GM19463 (cell line): ENCODE data around the gene PROM1.

Source experiments
- ATAC-seq: cut with Tn5 transposase; IDR thresholded peaks from one replicate; pipeline ENCODE4 v1.9.1; 2021; ENCODE audit warnings: mild to moderate bottlenecking, moderate library complexity; ENCODE audit not compliant: unreplicated experiment

Gene PROM1

DNA sequence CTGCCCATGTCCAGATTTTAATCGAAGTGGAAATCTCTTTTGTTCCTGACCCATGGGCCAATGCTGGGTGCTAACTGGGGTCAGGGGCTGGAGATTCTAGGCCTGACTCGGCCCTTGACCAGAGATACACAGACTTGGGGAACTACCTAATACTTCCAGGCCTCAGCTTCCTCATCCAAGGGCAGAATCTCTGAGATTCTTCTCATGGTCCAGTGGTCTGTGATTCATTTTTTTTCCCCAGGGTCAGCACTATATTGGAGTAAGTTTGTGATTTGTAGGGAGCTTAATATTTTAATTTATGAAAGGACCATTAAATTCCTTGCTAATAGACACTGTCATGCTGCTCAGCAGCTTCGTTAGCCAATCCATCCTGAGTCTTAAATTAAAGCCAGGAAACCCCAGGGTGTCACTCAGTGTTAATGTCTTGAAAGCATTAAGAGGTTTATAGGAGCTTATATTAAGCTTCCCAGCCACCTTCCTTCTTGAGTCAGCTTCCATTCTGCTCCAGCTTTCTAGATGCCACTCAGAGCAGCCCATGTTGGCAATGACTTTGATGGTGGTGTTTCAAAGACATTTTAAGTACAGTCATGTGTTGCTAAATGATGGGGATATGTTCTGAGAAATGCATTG is 27.0 kb upstream of the PROM1 start:
- ATAC-seq: no peak

DNA sequence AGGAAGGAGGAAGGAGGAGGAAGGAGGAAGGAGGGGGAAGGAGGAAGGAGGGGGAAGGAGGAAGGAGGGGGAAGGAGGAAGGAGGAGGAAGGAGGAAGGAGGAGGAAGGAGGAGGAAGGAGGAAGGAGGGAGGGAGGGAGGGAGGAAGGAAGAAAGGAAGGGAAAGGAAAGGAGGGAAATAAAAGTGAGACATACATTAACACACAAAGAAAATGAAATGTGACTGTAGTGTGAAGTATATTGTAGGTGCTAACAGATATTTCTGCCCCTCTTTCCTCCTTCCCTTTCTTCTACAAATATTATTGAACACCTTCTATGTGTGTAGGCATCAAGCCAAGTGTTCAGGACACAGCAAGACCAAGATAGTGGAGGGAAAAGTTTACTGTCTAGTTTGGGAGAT is 26.4 kb upstream of the PROM1 start:
- no peak for ATAC-seq

DNA sequence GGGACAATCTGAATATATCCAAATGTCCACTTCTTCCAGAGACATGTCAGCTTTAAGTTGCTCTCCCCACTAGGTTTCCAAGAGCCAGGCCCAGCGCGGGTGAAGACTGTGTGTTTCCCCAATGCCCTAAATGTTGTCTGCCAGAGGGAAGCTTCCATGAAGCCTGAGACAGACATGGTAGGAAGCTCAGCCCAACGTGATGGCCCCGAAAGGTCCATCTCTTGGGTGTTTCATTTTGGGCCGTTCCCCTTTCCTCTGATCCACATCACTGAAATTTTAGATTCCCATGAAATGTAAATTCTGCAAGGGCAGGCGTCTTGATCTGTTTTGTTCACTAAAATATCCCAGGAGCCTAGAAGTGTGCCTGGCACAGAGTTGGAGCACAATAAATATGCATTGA is 25.4 kb upstream of the PROM1 start:
- no peak for ATAC-seq

DNA sequence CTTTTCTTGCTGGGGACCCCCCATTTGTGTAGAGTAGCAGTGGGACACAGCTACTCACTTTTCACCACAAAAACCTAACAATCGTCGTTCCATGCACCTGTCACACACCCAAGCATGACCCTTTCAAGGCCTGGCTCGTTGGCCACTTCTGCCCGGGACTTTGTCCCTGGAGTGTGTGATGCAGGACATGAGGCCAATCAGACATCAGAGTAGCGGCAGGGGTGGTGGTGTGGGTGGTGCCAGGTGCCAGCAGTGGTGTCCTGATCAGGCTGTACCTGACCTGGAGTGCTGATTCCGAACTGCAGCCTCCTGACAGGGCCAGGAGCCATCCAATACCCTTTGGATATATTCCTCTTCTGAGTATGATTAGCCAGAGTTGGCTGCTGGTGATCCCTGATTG is 23.1 kb upstream of the PROM1 start:
- no peak for ATAC-seq

DNA sequence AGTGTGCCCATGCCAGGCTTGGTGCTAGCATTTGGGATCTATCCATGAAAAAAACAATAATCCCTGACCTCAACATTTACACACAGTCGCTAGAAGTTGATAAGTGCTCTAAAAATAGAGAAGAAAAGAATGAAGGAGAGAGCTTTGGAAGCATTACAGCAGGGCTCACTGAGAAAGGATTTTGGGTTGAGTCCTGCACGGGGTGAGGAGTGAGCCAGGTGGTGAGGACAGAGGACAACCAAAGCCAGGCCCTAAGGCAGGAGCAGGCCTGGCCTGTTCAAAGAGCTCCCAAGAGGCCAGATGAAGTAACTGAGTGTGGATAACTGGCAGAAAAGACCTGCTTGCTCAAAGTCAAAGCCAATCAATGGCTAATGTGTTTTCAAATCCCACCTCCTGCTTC is 20.7 kb upstream of the PROM1 start:
- no peak for ATAC-seq

DNA sequence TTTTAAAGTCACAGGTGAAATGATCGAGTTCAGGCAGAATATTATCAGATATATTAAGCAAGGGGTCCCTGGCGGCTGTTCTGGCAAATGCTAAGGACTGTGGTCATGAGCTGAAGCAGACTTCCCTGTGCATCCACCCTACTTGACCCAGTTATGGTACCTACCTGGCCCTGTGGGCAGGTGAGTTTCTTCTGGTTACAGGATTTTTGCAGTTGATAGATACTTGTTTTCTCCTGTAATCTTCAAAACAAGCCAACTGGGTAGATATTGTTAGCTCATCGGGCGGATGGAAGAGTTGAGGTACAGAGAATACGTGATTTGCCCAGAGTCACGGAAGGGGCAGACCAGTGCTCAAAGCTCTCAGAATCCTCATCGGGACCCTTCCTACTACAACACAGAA is 18.5 kb upstream of the PROM1 start:
- ATAC-seq: no peak

DNA sequence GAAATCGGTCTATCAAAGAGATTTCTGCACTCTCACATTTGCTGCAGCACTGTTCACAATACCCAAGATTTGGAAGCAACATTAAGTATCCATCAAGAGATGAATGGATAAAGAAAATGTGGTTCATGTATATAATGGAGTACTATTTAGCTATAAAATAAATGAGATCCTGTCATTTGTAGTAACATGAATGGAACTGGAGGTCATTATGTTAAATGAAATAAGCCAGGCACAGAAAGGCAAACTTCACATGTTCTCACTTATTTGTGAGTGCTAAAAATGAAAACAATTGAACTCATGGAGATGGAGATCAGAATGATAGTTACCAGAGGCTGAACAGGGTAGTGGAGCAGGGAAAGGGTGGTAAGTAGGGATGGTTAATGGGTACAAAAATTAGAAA is 17.0 kb upstream of the PROM1 start:
- ATAC-seq: no peak

DNA sequence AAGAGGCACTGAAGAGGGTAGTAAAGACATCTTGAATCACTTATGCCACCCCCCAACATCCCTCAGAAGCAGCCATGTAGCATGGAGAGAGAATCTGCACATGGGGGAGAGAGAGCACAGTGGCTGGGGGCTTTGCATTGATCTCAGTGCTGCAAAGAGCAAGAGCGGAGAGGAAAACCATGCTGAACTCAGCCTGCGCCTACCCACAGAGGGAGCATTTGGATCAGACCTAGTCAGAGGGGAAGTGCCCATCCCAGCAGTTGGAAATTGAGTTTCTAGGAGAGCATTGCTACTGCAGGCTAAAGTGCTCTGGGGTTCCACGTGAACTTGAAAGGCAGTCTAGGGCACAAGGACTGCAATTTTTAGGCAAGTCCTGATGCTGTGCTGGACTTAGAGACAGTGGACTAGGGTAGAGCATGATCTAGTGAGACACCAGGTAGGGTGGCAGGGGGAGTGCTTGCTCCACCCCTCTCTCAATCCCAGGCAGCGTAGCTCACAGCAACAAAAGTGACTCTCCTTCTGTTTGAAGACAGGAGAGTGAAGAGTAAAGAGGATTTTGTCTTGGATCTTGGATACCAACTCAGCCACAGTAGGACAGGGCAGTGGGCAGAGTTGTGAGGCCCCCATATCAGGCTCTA is 9.0 kb upstream of the PROM1 start:
- no peak for ATAC-seq

DNA sequence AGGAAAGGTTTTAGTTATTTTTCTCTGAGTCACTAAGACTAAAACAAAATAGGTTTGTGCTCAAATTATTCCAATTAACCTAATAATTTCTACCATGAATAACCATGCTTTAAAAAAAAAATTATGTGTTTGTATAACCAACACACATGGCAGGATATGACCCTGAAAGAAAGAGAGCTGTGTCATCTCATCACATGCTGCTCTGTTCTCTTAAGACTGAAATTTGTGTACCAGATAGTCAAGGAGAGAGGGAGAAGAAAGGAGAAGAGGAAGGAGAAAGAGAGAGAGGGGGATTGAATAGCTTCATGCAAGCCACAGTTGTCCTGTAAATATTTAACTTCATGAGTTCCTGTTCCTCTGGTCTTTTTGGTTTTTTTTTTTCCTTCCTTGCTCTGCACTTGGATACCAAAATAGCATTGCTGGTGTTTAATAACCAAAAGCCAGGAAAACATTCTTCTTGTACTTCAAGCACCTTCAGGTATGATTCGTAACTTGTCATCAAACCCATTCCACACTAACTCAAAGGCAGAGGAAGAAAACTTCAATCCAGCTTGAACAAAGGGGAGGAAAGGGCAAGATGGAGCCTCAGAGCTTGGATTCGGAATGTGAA is 6.4 kb upstream of the PROM1 start:
- ATAC-seq: no peak

DNA sequence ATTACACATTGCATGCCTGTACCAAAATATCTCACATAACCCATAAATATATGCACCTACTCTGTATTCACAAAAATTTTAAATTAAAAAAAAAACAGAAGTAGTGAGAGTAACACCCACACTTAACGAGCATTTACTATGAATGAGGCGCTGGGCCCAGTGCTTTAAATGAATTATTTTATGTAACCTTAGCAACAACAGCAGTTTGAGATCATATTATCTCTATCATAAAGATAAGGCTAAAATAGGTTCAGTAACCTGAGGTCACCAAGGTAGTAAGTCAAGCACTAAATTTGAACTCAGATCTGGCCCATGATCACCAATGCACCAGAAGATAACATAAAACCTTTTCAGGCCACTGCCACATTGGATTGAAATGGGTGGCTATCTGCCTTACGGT is 5.3 kb upstream of the PROM1 start:
- no peak for ATAC-seq

DNA sequence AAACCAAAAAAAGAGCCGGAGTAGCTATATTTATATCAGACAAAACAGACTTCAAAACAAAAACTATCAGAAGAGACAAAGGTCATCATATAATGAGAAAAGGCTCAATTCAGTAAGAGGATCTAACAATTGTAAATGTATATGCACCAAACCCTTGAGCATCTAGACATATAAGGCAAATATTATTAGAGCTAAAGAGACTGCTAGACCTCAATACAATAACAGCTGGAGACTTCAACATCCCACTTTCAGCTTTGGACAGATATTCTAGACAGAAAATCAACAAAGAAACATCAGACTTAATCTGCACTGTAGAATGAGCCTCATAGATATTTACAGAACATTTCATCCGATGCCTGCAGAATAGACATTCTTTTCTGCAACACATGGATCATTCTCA is 4.8 kb upstream of the PROM1 start:
- ATAC-seq: no peak

DNA sequence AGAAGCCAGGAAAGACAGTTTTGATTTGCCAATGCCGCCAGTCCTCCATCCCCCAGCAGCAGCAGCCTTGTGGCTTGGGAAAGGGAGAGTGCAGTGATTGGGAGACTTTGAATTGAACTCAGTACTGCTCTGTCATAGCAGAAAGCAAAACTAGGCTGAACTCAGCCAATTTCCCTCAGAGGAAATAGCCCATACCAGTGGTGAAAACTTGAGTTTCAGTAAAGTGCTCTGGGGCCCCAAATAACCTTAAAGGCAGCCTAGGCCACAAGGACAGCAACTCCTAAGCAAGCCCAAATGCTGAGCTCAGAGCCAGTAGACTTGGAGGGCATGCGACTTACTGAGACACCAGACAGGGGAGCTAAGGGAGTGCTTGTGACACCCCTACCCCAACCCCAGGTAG is 2.0 kb upstream of the PROM1 start:
- ATAC-seq: no peak

DNA sequence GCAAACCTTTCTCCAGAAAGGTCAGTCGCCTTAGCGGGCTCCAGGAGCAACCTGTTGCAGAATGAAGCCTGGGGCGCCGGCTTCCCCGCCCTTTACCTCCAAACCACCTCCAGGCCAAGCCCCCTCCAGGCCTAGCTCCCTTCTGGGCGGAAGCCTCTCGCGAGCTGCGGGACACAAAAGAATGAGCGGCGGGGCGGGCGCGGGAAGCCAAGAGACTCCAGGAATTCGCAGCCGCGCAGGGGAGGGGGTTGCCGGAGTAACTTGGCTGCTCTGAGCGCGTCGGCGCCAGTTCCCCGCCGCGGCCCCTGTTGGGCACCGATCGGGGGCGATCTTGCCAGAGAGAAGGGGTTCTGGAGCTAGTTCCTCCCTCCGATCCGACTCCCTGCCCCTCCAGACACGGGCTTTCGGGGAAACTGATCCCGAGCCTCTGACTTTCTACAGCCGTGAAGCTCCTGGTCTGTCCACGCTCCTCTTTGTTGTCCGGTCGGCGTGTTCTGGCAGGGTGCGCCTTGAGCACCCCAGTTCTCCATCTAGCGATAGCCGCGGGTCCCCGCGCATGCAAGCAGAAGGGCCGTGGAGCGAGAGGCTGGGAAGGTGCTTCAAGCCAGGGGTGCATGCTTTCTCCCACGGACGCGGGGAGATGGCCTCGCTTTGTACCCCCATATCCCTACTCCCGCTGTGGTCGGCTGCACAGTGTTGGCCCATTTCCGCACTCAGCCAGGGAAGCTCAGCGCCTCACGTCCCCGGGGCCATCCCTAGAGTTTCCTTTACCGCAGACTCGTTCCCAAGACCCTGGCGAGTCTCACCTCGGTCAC is 1.2 kb downstream of the PROM1 start:
- ATAC-seq: no peak

DNA sequence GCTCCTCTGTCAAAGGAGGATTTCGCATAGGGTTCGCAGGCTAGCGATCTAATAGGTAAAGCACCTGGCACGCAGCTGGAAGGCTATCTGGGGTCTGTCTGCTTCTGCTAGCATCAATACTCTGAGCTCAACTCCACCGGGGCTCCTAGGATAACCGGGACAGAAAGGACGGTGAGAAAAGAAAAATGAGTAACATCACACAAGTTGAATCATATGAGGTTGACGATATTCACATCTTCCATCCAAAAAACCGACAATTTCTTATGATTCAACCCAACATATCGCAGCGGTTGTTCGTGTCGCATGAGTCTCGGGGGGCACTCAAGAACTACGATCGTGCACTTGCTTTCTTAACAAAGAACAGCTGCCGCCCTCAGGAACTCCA is 1.8 kb downstream of the PROM1 start:
- no peak for ATAC-seq

DNA sequence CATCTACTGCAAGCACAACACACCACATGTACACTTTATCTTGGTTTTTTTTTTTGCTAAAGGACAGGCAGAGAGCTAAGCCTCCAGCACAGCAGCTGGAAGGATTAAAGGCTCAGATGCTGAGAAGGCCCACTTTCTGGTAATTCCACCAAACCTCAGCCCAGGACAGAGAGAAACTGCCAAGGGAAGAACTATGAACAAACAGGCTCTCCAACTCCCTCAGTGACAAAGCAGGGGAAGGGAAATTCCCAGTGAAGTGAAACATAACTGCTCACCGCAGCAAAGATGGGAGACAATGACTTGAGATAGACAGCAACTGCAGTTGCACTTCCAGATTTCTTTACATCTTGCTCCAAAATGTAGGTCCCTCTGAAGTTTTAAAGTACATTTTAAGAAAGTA is 4.8 kb downstream of the PROM1 start:
- ATAC-seq: peak; percentile 80

DNA sequence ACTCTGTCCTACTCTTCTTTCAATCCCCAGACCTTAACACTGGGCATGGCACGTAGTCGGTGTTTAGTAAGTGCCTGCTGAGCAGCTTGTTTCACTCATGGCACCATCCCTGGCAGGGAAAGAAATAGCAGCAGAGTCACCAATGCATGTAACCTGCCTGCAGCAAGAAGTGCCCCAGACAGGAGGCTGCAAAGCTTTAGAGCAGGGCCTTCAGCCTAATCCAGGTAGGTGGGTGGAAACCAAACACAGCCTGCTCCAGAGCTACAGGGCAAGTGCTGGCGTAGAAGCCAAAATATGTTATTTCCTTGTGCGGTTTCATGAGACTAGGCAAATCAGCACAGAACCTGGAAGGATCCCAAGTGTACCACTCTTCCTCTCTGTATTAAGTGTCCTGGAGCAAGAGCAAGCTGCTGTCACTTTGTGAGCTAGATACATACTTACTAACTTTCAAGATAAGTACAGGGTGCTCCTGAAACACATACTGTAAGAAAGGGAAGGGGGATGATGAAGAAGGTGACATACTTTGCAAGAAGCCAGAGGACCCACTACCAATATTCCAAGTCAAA is 5.5 kb downstream of the PROM1 start:
- ATAC-seq: no peak

DNA sequence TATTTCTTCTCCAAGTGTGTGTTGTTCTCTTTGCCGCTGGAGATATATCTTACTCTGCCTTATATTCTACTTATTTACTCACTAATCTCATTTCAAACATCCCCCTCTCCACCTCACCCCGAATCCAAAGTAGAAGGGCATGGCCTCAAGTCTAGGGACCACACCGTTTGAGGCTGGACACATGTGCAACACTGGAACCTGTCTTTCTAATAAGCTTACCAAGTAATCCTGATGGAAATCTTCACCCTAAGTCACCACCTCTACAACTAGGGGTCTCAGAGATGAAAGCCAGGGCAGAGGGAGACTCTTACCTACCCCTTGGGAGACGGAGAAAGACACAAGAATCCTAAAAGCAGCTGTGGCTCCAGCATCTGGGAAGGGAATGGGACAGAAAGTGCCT is 6.0 kb downstream of the PROM1 start:
- ATAC-seq: no peak

DNA sequence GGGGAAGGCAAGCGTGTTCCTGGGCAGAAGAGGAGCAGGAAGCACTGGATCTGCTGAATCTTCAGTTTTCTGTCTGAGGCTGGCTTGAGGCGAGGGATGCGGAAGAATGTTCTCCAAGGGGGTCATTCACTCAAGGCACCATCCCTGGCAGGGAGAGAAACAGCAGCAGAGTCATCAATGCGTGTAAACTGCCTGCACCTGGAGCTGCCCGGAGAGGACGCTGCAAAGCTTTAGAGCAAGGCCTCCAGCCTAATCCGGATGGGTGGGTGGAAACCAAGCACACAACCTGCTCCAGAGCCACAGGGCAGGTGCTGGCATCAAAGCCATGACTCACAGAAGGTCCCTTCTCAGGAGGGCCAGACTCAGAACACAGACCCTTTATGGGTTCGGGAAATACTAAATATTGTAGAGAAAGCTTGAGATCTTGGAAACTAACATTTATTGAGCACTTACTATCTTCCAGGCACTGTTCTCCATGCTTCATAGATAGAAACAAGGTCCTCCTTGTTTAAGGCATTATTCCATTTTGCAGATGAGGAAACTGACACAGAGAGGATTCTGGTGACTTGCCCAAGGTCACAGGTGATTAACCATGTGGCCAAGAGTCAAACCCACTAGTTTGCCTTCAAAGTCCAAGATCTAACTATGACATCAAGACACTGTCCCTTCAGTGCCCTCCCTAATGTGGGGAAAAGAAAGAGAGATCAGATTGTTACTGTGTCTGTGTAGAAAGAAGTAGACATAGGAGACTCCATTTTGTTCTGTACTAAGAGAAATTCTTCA is 7.7 kb downstream of the PROM1 start:
- ATAC-seq: no peak

DNA sequence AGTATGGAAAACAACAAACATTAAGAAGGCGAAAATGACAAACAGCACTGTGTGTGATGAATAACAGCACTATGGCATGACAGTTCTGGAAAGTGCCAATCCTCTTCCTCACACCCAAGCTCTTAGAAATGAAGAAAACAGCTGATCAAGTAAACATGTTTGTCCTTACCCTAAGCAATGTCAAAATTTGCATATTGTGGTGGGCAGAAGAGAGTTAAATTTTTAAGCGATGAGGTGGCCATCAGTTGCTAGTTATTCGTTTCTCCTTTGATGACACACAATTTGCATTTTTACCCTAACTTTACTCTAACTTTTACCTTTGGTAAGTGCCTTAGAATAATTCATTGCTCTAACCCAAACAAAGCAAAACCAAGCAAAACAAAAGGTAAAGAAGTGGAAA is 8.8 kb downstream of the PROM1 start:
- no peak for ATAC-seq

DNA sequence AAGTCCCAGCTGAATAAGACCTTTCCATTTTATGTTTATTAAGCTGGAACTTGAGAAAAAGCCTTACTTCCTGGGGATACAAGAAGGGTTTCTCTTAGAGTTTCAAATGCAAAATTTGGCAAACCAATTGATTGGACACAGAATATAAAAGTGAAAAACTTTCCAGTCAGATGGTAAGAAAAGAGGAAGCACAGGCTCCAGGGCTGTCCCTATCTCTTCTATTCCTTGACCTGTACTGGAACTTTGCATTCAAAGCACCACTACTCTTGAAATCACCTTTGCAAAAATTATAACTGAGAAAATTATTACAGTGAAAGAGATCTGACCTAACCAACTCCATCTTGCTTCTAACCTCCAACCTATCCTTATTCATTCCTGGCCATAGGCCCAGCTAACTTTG is 11.7 kb downstream of the PROM1 start:
- no peak for ATAC-seq

DNA sequence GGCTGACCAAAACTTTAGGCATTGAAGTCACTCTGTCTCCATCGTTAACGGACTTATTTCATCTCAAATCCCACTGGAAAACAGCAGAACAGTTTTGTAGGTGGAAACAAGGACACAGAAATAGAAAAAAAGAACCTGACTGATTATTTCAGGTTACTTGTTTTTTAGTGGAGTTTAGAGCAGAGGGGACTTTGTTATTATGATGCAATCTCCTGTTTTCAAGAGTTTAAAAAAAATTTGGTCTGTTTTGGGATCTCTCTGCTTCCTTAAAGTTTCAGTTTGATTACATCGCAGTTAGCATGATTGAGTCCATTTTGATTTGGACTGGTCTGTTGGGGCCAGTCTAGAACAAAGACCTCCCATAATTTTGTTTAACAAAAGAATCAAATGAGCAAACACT is 13.6 kb downstream of the PROM1 start:
- no peak for ATAC-seq
